ENCODE measurements around the gene C17orf107. TPM values are rescaled to one million over a fixed set of nuclear protein-coding genes. Genes with fewer than 3 reads are reported as not detected.
"Not testable (repeated sequence)": the region's sequence is repeated elsewhere in the genome, so short reads cannot be mapped to it uniquely, and the experiment has no call there.

C17orf107 gene
- total RNA-seq, 1 donor from 2014 or later: 3.7 TPM

GRCh38 chr17:4913994-4914393, 14.7 kb downstream of the C17orf107 start:
- Mint-ChIP-seq H3K4me1 (ENCODE audit: low read depth) (peaks cover 1% of the 10 kb centered on the region), H3K27me3 (no peaks in the 10 kb centered on the region), H3K9me3 (ENCODE audit: low read depth) (no peaks in the 10 kb centered on the region), H3K36me3 (ENCODE audit: insufficient read depth) (no peaks in the 10 kb centered on the region), H3K27ac (no peak overlapping the region), H3K4me3 (ENCODE audit: low read depth) (no peak overlapping the region)
- TF ChIP-seq CTCF (IDR thresholded peaks at IDR 0.05; ENCODE audit: unreplicated experiment): no peak
- no peak for DNase-seq (ENCODE audit: low spot score, unreplicated experiment)

DNA sequence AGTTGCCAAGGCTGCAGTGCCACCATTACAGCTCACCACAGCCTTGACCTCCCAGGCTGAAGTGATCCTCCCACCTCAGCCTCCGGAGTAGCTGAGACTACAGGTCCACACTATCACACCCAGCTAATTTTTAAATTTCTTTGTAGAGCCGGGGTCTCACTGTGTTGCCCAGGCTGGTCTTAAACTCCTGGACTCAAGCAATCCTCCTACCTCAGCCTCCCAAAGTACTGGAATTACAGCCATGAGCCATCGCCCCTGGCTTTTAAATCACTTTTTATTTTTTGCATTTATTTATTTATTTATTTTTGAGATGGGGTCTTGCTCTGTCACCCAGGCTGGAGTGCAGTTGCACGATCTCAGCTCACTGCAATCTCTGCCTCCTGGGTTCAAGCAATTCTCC, 15.2 kb downstream of the C17orf107 start:
- H3K4me1 Mint-ChIP-seq (ENCODE audit: low read depth); H3K27ac Mint-ChIP-seq; H3K9me3 Mint-ChIP-seq (ENCODE audit: low read depth); DNase-seq (ENCODE audit: low spot score, unreplicated experiment); H3K36me3 Mint-ChIP-seq (ENCODE audit: insufficient read depth); H3K4me3 Mint-ChIP-seq (ENCODE audit: low read depth); H3K27me3 Mint-ChIP-seq: not testable (repeated sequence)

GRCh38 chr17:4919511-4920047, 20.2 kb downstream of the C17orf107 start:
- no peak overlapping the region for H3K4me3 Mint-ChIP-seq (ENCODE audit: low read depth)
- no peak overlapping the region for H3K27ac Mint-ChIP-seq
- H3K4me1 Mint-ChIP-seq (ENCODE audit: low read depth): no peaks in the 10 kb centered on the region
- TF ChIP-seq CTCF (IDR thresholded peaks at IDR 0.05; ENCODE audit: unreplicated experiment): no peak
- H3K9me3 Mint-ChIP-seq (ENCODE audit: low read depth): no peaks in the 10 kb centered on the region
- peaks cover 4% of the 10 kb centered on the region for H3K27me3 Mint-ChIP-seq
- DNase-seq (ENCODE audit: low spot score, unreplicated experiment): no peak
- H3K36me3 Mint-ChIP-seq (ENCODE audit: insufficient read depth): no peaks in the 10 kb centered on the region

DNA sequence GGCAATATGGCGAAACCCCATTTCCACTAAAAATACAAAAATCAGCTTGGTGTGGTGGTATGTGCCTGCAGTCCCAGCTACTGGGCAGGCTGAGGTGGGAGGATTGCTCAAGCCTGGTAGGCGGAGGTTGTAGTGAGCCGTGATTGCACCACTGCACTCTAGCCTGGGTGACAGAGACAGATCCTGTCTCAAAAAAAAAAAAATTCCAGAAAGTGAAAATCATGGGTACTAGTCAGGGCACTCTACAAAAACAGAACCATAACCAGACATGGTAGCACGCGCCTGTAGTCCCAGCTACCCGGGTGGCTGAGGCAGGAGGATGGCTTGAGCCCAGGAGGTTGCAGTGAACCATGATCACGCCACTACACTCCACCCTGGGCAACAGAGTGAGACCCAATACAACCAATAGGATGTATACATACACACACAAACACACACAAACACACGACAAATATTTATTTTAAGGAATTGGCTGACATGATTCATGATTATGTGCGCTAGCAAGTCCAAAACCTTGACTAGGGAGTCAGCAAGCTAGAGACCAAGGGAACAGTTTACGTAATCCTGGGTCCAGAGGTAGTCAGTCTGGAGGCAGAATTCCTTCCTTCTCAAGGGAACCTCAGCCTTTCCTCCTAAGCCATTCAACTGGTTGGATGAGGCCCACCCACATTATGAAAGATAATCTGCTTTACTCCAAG, 21.2 kb downstream of the C17orf107 start:
- TF ChIP-seq CTCF (IDR thresholded peaks at IDR 0.05; ENCODE audit: unreplicated experiment): no peak
- no peak overlapping the region for H3K27ac Mint-ChIP-seq
- DNase-seq (ENCODE audit: low spot score, unreplicated experiment): no peak
- no peaks in the 10 kb centered on the region for H3K4me1 Mint-ChIP-seq (ENCODE audit: low read depth)
- H3K4me3 Mint-ChIP-seq (ENCODE audit: low read depth): no peak overlapping the region
- no peaks in the 10 kb centered on the region for H3K9me3 Mint-ChIP-seq (ENCODE audit: low read depth)
- peaks cover 4% of the 10 kb centered on the region for H3K27me3 Mint-ChIP-seq
- no peaks in the 10 kb centered on the region for H3K36me3 Mint-ChIP-seq (ENCODE audit: insufficient read depth)

GRCh38 chr17:4921320-4921719, 22.0 kb downstream of the C17orf107 start:
- Mint-ChIP-seq H3K36me3 (ENCODE audit: insufficient read depth) (no peaks in the 10 kb centered on the region), H3K27ac (no peak overlapping the region), H3K27me3 (peaks cover 4% of the 10 kb centered on the region), H3K4me1 (ENCODE audit: low read depth) (no peaks in the 10 kb centered on the region), H3K4me3 (ENCODE audit: low read depth) (no peak overlapping the region), H3K9me3 (ENCODE audit: low read depth) (no peaks in the 10 kb centered on the region)
- no peak for DNase-seq (ENCODE audit: low spot score, unreplicated experiment)
- no peak for TF ChIP-seq CTCF (IDR thresholded peaks at IDR 0.05; ENCODE audit: unreplicated experiment)

GRCh38 chr17:4926577-4927335, 27.4 kb downstream of the C17orf107 start:
- not testable (repeated sequence) for H3K36me3 Mint-ChIP-seq (ENCODE audit: insufficient read depth); DNase-seq (ENCODE audit: low spot score, unreplicated experiment); H3K27me3 Mint-ChIP-seq; H3K9me3 Mint-ChIP-seq (ENCODE audit: low read depth); H3K4me3 Mint-ChIP-seq (ENCODE audit: low read depth); H3K4me1 Mint-ChIP-seq (ENCODE audit: low read depth)
- peak overlapping the region; percentile 67 for H3K27ac Mint-ChIP-seq

All from progenitor cell of endocrine pancreas (in vitro differentiated cells).